ENCODE measurements around the gene AKAP8.

- TF ChIP-seq CTCF (conservative IDR thresholded peaks at IDR 0.05; ENCODE audit: low read depth in 2 of 2): no peak
- TF ChIP-seq CREB1 (CRISPR knock-in tag; IDR thresholded peaks at IDR 0.05; ENCODE audit: low read depth): no peak
- TF ChIP-seq EZH2 (IDR thresholded peaks at IDR 0.05; ENCODE audit: low read depth, unreplicated experiment): no peak
- TF ChIP-seq, protein P1, sequence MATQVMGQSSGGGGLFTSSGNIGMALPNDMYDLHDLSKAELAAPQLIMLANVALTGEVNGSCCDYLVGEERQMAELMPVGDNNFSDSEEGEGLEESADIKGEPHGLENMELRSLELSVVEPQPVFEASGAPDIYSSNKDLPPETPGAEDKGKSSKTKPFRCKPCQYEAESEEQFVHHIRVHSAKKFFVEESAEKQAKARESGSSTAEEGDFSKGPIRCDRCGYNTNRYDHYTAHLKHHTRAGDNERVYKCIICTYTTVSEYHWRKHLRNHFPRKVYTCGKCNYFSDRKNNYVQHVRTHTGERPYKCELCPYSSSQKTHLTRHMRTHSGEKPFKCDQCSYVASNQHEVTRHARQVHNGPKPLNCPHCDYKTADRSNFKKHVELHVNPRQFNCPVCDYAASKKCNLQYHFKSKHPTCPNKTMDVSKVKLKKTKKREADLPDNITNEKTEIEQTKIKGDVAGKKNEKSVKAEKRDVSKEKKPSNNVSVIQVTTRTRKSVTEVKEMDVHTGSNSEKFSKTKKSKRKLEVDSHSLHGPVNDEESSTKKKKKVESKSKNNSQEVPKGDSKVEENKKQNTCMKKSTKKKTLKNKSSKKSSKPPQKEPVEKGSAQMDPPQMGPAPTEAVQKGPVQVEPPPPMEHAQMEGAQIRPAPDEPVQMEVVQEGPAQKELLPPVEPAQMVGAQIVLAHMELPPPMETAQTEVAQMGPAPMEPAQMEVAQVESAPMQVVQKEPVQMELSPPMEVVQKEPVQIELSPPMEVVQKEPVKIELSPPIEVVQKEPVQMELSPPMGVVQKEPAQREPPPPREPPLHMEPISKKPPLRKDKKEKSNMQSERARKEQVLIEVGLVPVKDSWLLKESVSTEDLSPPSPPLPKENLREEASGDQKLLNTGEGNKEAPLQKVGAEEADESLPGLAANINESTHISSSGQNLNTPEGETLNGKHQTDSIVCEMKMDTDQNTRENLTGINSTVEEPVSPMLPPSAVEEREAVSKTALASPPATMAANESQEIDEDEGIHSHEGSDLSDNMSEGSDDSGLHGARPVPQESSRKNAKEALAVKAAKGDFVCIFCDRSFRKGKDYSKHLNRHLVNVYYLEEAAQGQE (IDR thresholded peaks at IDR 0.05; ENCODE audit: unreplicated experiment): no peak
- no peak for TF ChIP-seq POLR2AphosphoS5 (IDR thresholded peaks at IDR 0.05; ENCODE audit: low read depth)
- no peak for TF ChIP-seq JUNB (IDR thresholded peaks at IDR 0.05; ENCODE audit: unreplicated experiment)
- no peak for TF ChIP-seq NANOG (IDR thresholded peaks at IDR 0.05; ENCODE audit: borderline replicate concordance)
- no peak for TF ChIP-seq ETS1 (IDR thresholded peaks at IDR 0.05)
Measured at GRCh38 chr19:15427991-15428471, 48.4 kb upstream of the AKAP8 start.

All from GM23338 (cell line).